ENCODE results near the gene ZNF639. TPM values are rescaled to one million over a fixed set of nuclear protein-coding genes. Genes with fewer than 3 reads are reported as not detected.

The ZNF639 gene
- total RNA-seq, 1 donor from 2014 or later: 40.2 TPM

GRCh38 chr3:179332240-179332639 is 9.4 kb downstream of the ZNF639 start:
- H3K27ac Mint-ChIP-seq: no peak overlapping the region
- H3K27me3 Mint-ChIP-seq (ENCODE audit: low read depth): no peaks in the 10 kb centered on the region
- H3K4me3 Mint-ChIP-seq: no peak overlapping the region
- no peaks in the 10 kb centered on the region for H3K9me3 Mint-ChIP-seq
- no peak for TF ChIP-seq CTCF (IDR thresholded peaks at IDR 0.05; ENCODE audit: unreplicated experiment)
- DNase-seq (ENCODE audit: low spot score in 2 of 2, unreplicated experiment in 2 of 2): no peak
- peaks cover 46% of the 10 kb centered on the region for H3K36me3 Mint-ChIP-seq
- H3K4me1 Mint-ChIP-seq: peaks cover 9% of the 10 kb centered on the region

GRCh38 chr3:179333084-179333483 is 10.3 kb downstream of the ZNF639 start:
- Mint-ChIP-seq H3K9me3 (no peaks in the 10 kb centered on the region), H3K4me1 (peaks cover 9% of the 10 kb centered on the region), H3K4me3 (no peak overlapping the region), H3K27ac (no peak overlapping the region), H3K27me3 (ENCODE audit: low read depth) (no peaks in the 10 kb centered on the region), H3K36me3 (peaks cover 48% of the 10 kb centered on the region)
- no peak for DNase-seq (ENCODE audit: low spot score in 2 of 2, unreplicated experiment in 2 of 2)
- no peak for TF ChIP-seq CTCF (IDR thresholded peaks at IDR 0.05; ENCODE audit: unreplicated experiment)

GRCh38 chr3:179336345-179336929 is 13.6 kb downstream of the ZNF639 start:
- DNase-seq (ENCODE audit: low spot score in 2 of 2, unreplicated experiment in 2 of 2): no peak
- Mint-ChIP-seq H3K36me3 (peaks cover 44% of the 10 kb centered on the region), H3K4me3 (no peak overlapping the region), H3K27me3 (ENCODE audit: low read depth) (no peaks in the 10 kb centered on the region), H3K4me1 (peaks cover 9% of the 10 kb centered on the region), H3K27ac (peak overlapping the region; percentile 87), H3K9me3 (no peaks in the 10 kb centered on the region)
- TF ChIP-seq CTCF (IDR thresholded peaks at IDR 0.05; ENCODE audit: unreplicated experiment): no peak

- H3K9me3 Mint-ChIP-seq: no peaks in the 10 kb centered on the region
- DNase-seq (ENCODE audit: low spot score in 2 of 2, unreplicated experiment in 2 of 2): peak; percentile 64 to 85
- H3K27me3 Mint-ChIP-seq (ENCODE audit: low read depth): no peaks in the 10 kb centered on the region
- H3K27ac Mint-ChIP-seq: peak within 1 kb of the TSS; percentile 99
- peaks cover 6% of the 10 kb centered on the region for H3K4me1 Mint-ChIP-seq
- H3K4me3 Mint-ChIP-seq: peak within 1 kb of the TSS; percentile 100
- H3K36me3 Mint-ChIP-seq: peaks cover 7% of the 10 kb centered on the region
- no peak for TF ChIP-seq CTCF (IDR thresholded peaks at IDR 0.05; ENCODE audit: unreplicated experiment)
These were observed 24.7 kb downstream of the ZNF639 start, which contains the start of gene MFN1 for GRCh38 chr3:179347345-179348194. TSS of gene MFN1 (plus strand) at chr3:179347709. CDS start at chr3:179348852, 1,143 bp downstream.

- no peaks in the 10 kb centered on the region for H3K27me3 Mint-ChIP-seq (ENCODE audit: low read depth)
These were observed 25.6 kb downstream of the ZNF639 start for GRCh38 chr3:179348325-179349013.

More at GRCh38 chr3:179348325-179349013, 25.6 kb downstream of the ZNF639 start:
- no peaks in the 10 kb centered on the region for H3K9me3 Mint-ChIP-seq
- peaks cover 10% of the 10 kb centered on the region for H3K36me3 Mint-ChIP-seq
- H3K27ac Mint-ChIP-seq: peak overlapping the region; percentile 99
- no peak for TF ChIP-seq CTCF (IDR thresholded peaks at IDR 0.05; ENCODE audit: unreplicated experiment)
- peaks cover 6% of the 10 kb centered on the region for H3K4me1 Mint-ChIP-seq
- peak overlapping the region; percentile 100 for H3K4me3 Mint-ChIP-seq
- DNase-seq (ENCODE audit: low spot score in 2 of 2, unreplicated experiment in 2 of 2): no peak
